ENCODE results near the gene IRS4.

The IRS4 gene

DNA sequence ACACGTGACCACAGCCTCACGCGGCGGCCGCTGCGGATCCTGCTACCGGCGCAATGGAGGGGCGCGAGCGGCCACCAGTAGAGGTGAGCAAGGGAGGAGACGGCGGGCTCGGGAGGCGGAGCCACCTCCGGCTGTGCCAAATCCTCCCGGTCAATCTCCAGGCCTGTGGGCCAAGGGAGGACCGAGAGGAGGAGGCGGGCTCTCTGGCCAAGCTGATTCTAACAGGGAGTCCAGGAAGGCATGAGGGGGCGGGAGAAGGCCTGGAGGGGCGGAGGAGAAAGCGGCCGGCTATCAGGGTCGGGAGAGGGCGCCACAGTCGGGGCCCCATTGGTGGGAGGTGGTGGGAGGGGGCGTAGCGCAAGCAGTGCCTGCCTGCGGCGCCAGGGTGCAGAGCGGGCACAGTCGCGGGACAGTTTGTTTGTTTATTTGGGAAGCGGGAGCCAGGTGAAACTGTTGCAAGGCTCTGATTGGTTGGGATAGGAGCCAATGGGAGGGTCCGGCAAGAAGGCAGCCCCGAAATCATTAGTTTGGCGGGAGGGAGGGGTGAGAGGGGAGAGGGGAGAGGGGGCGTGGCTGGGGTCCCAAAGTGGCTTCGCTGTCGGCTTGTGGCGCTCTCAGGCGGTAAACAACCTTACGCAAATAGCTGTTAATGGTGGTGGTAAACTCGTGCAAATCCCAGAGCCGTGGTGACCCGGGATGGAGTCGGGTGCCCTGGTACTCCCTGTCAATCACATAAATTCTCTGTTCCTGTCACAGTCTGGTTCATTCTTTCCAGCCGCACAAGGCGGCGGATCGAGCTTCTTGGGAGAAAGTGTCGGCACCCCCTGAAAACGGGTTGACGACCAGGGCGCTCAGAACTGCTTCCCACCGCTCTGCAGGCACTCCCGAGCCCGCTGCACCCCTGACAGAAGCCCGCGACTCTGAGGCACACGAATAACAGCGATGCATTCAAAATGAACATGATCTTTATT, at the start of gene IRS4:
TSS of gene IRS4 (minus strand) at position 55 of the 971 bp plus-strand sequence.
- peak within 1 kb of the TSS; percentile 85 for H3K4me3 ChIP-seq (ENCODE audit: low read depth, low read length)
- no peaks in the 10 kb centered on the region for H3K36me3 ChIP-seq (ENCODE audit: control insufficient read depth, insufficient read depth, low read length)
- peaks cover 48% of the 10 kb centered on the region for H3K27me3 ChIP-seq (ENCODE audit: control insufficient read depth, insufficient read depth, low read length)
- peak within 1 kb of the TSS; percentile 56 for H3K27ac ChIP-seq (ENCODE audit: low read depth, low read length)
- H3K9ac ChIP-seq (ENCODE audit: low read depth, low read length) = peak within 1 kb of the TSS; percentile 53
- H3K9me3 ChIP-seq (ENCODE audit: control insufficient read depth, insufficient read depth, low read length) = peaks cover 7% of the 10 kb centered on the region; the same call in 1 of the 2 replicates
- H3K4me1 ChIP-seq (ENCODE audit: control insufficient read depth, insufficient read depth, low read length) = peaks cover 11% of the 10 kb centered on the region

- no peak overlapping the region for H3K4me3 ChIP-seq (ENCODE audit: low read depth, low read length)
- no peaks in the 10 kb centered on the region for H3K36me3 ChIP-seq (ENCODE audit: control insufficient read depth, insufficient read depth, low read length)
- no peak overlapping the region for H3K9ac ChIP-seq (ENCODE audit: low read depth, low read length)
- no peaks in the 10 kb centered on the region for H3K9me3 ChIP-seq (ENCODE audit: control insufficient read depth, insufficient read depth, low read length)
- no peaks in the 10 kb centered on the region for H3K4me1 ChIP-seq (ENCODE audit: control insufficient read depth, insufficient read depth, low read length)
- H3K27me3 ChIP-seq (ENCODE audit: control insufficient read depth, insufficient read depth, low read length) = no peaks in the 10 kb centered on the region
- H3K27ac ChIP-seq (ENCODE audit: low read depth, low read length) = no peak overlapping the region
These were observed 36.2 kb upstream of the IRS4 start for GRCh38 chrX:108772549-108772948.

DNA sequence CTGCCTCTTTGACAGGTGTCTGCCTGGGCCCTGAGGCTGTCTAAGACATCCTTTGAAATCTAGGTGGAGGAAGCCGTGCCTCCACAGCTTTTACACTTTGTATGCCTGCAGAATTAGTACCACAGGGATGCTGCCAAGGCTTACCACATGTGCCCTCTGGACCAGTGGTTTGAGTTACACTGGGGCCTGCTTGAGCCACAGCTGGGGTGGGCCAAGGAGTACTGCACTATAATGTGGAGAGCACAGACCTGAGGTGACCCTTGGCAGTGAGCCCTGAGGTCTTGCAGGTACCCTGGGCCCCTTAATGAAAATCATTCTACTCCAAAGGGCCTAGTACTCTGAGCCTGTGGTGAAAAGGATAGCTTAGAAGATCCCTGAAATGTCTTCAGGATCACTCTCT, 27.2 kb upstream of the IRS4 start:
- Histone ChIP-seq H3K9me3 (ENCODE audit: control insufficient read depth, insufficient read depth, low read length) (no peaks in the 10 kb centered on the region), H3K27ac (ENCODE audit: low read depth, low read length) (no peak overlapping the region), H3K4me3 (ENCODE audit: low read depth, low read length) (no peak overlapping the region), H3K4me1 (ENCODE audit: control insufficient read depth, insufficient read depth, low read length) (no peaks in the 10 kb centered on the region), H3K27me3 (ENCODE audit: control insufficient read depth, insufficient read depth, low read length) (no peaks in the 10 kb centered on the region), H3K9ac (ENCODE audit: low read depth, low read length) (no peak overlapping the region), H3K36me3 (ENCODE audit: control insufficient read depth, insufficient read depth, low read length) (no peaks in the 10 kb centered on the region)

DNA sequence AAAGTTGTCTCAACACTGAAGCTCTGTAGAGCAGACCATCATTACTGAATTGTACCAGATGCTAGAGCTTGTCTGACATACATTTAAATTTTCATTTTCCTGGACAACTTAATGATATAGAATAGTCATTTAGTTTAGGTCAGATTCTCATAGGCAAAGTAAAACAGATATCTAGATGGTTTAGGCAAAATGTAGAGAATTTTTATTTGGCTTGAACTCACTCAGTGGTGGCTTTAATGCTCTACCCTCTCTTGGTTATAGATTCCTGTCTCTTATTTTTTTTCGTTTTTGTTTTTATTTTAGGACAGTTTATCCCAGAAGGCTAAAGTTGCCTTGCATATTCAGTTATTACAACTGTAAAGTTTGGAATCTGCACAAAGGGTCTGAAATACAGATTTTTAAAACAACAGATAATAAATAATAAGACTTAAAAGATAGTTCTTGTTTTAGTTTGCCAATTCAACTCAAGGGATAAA, 4.0 kb upstream of the IRS4 start:
- H3K4me1 ChIP-seq (ENCODE audit: control insufficient read depth, insufficient read depth, low read length) = no peaks in the 10 kb centered on the region; the same call in 1 of the 2 replicates
- H3K9ac ChIP-seq (ENCODE audit: low read depth, low read length) = no peak overlapping the region
- peaks cover 15% of the 10 kb centered on the region for H3K27me3 ChIP-seq (ENCODE audit: control insufficient read depth, insufficient read depth, low read length)
- no peaks in the 10 kb centered on the region for H3K9me3 ChIP-seq (ENCODE audit: control insufficient read depth, insufficient read depth, low read length)
- no peak overlapping the region for H3K27ac ChIP-seq (ENCODE audit: low read depth, low read length)
- no peak overlapping the region for H3K4me3 ChIP-seq (ENCODE audit: low read depth, low read length)
- H3K36me3 ChIP-seq (ENCODE audit: control insufficient read depth, insufficient read depth, low read length) = no peaks in the 10 kb centered on the region

- Histone ChIP-seq H3K36me3 (ENCODE audit: control insufficient read depth, insufficient read depth, low read length) (no peaks in the 10 kb centered on the region), H3K9me3 (ENCODE audit: control insufficient read depth, insufficient read depth, low read length) (peaks cover 7% of the 10 kb centered on the region; the same call in 1 of the 2 replicates), H3K27me3 (ENCODE audit: control insufficient read depth, insufficient read depth, low read length) (peaks cover 38% of the 10 kb centered on the region), H3K9ac (ENCODE audit: low read depth, low read length) (peak overlapping the region; percentile 53; the same call in 1 of the 2 replicates), H3K4me3 (ENCODE audit: low read depth, low read length) (peak overlapping the region; percentile 85), H3K27ac (ENCODE audit: low read depth, low read length) (no peak overlapping the region), H3K4me1 (ENCODE audit: control insufficient read depth, insufficient read depth, low read length) (peaks cover 6% of the 10 kb centered on the region)
These were observed 1.4 kb upstream of the IRS4 start for GRCh38 chrX:108737754-108738153.

DNA sequence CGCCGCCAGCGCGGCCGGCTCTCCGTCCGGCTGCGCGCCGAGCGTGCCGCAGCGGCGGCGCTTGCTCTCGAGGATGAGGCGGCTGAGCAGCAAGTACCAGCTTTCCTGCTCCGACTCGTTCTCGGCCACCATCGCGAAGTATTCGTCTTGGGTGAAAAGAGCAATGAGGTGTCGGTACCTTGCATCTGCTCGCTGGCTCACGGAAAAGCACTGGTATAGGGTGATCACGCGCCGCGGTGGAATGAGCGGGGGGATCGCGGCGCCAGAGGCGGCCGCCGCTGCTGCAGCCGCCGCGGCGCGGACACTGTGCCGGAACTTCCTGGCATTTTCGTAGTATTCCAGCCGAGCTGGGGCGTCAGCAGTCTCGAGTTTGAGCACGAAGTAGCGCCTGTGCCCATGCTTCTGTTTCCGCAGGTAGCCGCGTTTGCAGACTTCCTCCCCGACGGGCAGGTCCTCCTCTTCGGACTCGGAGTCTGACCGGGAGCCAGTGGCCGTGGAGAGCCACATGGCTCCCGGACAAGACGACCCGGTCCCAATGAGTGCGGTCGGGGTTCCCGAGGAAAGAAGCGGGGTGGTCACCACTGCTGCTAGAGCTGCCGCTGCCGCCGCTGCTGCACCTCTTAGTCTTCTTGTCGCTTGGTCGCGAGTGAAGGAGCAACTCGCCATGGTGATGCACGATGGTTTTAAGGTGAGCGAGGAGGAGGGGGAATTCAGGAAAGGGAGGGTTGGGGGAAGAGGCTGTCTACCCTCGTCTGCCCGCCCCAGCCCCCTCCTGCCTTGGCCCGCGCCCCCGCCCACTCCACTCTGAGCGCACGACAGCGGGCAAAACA, 469 bp downstream of the IRS4 start:
- H3K4me1 ChIP-seq (ENCODE audit: control insufficient read depth, insufficient read depth, low read length) = peaks cover 20% of the 10 kb centered on the region
- peak overlapping the region; percentile 85 for H3K4me3 ChIP-seq (ENCODE audit: low read depth, low read length)
- H3K9me3 ChIP-seq (ENCODE audit: control insufficient read depth, insufficient read depth, low read length) = peaks cover 7% of the 10 kb centered on the region; the same call in 1 of the 2 replicates
- H3K36me3 ChIP-seq (ENCODE audit: control insufficient read depth, insufficient read depth, low read length) = no peaks in the 10 kb centered on the region
- 0 out of 2 replicates have a peak overlapping the region, but pooled peaks have one; percentile 14 for H3K9ac ChIP-seq (ENCODE audit: low read depth, low read length)
- H3K27me3 ChIP-seq (ENCODE audit: control insufficient read depth, insufficient read depth, low read length) = peaks cover 53% of the 10 kb centered on the region
- H3K27ac ChIP-seq (ENCODE audit: low read depth, low read length) = peak overlapping the region; percentile 56

DNA sequence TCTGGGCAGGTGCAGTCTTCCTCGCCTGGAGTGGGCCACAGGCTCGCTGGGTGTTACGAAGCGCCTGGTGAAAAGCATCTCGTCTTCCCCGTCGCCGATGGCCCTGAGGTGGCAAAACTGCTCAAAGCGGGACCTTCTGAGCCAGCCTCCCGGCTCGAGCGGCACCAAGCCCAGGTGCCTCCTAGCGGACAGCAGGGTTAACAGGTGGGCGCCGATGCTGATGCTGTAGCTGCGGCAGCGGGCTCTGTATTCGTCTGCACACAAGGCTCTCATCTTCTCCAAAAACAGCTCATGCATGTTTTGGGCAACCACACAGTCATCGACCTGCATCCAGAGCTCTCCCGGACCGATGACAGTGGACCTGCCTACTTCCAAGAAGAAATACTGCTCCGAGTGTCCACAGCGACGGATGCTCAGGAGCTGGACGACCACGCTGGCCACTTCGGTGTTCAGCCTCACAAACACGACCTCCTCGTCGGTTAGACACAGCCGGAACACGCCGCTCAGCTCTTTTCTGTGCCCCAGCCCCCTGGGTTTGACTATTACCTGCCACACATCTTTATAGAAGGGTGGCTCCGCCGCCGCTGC, 1.2 kb downstream of the IRS4 start:
- Histone ChIP-seq H3K4me3 (ENCODE audit: low read depth, low read length) (peak overlapping the region; percentile 85), H3K27me3 (ENCODE audit: control insufficient read depth, insufficient read depth, low read length) (peaks cover 53% of the 10 kb centered on the region), H3K9ac (ENCODE audit: low read depth, low read length) (no peak overlapping the region)

DNA sequence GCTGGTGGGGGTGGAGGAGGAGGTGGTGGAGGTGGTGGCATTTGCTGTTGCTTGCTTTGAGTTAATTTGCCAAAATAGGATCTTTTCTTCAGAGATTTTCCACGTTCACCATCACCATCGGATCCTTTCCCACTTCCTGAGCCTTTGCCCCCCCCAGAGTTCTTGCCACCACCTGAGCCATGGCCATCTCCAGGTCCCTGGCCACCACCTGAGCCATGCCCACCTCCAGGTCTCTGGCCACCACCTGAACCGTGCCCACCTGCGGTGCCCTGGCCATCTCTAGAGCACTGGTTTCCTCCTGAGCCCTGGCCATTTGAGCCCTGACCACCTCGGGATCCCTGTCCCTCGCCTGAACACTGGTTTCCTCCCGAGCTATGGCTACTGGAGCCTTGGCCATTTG, 1.9 kb downstream of the IRS4 start:
- Histone ChIP-seq H3K27ac (ENCODE audit: low read depth, low read length) (no peak overlapping the region), H3K9me3 (ENCODE audit: control insufficient read depth, insufficient read depth, low read length) (peaks cover 7% of the 10 kb centered on the region; the same call in 1 of the 2 replicates), H3K4me1 (ENCODE audit: control insufficient read depth, insufficient read depth, low read length) (peaks cover 31% of the 10 kb centered on the region), H3K27me3 (ENCODE audit: control insufficient read depth, insufficient read depth, low read length) (peaks cover 53% of the 10 kb centered on the region), H3K4me3 (ENCODE audit: low read depth, low read length) (peak overlapping the region; percentile 85), H3K9ac (ENCODE audit: low read depth, low read length) (no peak overlapping the region), H3K36me3 (ENCODE audit: control insufficient read depth, insufficient read depth, low read length) (no peaks in the 10 kb centered on the region)

More for the DNA sequence above, 1.2 kb downstream of the IRS4 start:
- Histone ChIP-seq H3K36me3 (ENCODE audit: control insufficient read depth, insufficient read depth, low read length) (no peaks in the 10 kb centered on the region), H3K4me1 (ENCODE audit: control insufficient read depth, insufficient read depth, low read length) (peaks cover 25% of the 10 kb centered on the region), H3K27ac (ENCODE audit: low read depth, low read length) (no peak overlapping the region), H3K9me3 (ENCODE audit: control insufficient read depth, insufficient read depth, low read length) (peaks cover 7% of the 10 kb centered on the region; the same call in 1 of the 2 replicates)

DNA sequence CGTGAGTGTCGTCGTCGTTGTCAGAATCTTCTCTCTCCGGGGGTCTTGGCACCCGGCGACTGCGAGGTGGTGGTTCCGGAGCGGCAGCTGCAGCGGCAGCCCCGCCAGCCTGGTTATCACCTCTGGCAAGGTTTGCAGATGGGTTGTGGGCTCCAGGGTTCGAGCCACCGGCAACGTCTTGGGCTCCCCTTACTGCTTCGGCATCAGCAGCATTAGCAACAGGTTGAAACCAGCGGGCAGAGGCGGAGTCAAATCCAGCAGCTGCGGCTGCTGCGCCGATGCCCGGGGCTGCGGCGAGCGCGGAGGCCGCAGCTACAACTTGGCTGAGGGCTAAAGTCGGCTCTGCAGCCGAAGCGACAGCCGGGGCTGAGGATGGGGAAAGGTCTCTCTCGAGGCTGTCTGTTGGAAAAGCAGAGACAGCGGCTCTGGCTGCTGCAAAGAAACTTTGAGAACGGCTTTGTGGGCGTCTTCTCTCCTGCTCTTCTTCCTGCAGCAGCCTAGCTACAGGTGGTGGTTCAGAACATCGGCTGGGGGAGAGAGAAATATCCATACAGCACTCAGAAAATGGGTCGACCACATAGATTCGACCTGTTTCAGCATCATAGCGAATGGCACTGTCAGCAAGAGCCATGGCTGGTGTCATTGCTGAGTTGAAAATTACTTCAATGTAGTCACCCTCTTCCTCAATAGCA, 3.6 kb downstream of the IRS4 start:
- no peak overlapping the region for H3K27ac ChIP-seq (ENCODE audit: low read depth, low read length)
- peak overlapping the region; percentile 57 for H3K4me3 ChIP-seq (ENCODE audit: low read depth, low read length)
- peaks cover 7% of the 10 kb centered on the region; the same call in 1 of the 2 replicates for H3K9me3 ChIP-seq (ENCODE audit: control insufficient read depth, insufficient read depth, low read length)
- peaks cover 48% of the 10 kb centered on the region for H3K4me1 ChIP-seq (ENCODE audit: control insufficient read depth, insufficient read depth, low read length)
- peaks cover 51% of the 10 kb centered on the region for H3K27me3 ChIP-seq (ENCODE audit: control insufficient read depth, insufficient read depth, low read length)
- no peaks in the 10 kb centered on the region for H3K36me3 ChIP-seq (ENCODE audit: control insufficient read depth, insufficient read depth, low read length)
- no peak overlapping the region for H3K9ac ChIP-seq (ENCODE audit: low read depth, low read length)

DNA sequence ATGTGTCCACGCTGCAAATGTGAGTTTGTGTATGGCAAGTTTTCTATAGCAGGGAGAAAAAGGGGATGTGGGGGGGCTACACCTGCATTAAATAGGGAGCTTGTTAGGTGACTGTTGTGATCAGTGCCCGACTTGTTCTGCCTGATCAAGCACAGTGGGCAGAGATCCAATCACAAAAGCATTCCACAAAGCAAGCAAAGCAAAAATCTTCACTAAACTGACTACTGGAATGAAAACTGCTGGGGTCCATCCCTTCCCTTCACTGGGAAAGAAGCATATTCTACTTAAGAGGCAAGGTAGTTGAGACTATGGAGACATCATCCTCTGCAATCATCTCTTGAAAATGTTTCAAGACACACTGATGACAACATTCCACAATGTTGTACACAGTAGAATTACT, 5.2 kb downstream of the IRS4 start:
- no peak overlapping the region for H3K9ac ChIP-seq (ENCODE audit: low read depth, low read length)
- H3K27me3 ChIP-seq (ENCODE audit: control insufficient read depth, insufficient read depth, low read length) = peaks cover 49% of the 10 kb centered on the region
- peaks cover 62% of the 10 kb centered on the region for H3K4me1 ChIP-seq (ENCODE audit: control insufficient read depth, insufficient read depth, low read length)
- no peaks in the 10 kb centered on the region for H3K36me3 ChIP-seq (ENCODE audit: control insufficient read depth, insufficient read depth, low read length)
- H3K4me3 ChIP-seq (ENCODE audit: low read depth, low read length) = peak overlapping the region; percentile 57
- peaks cover 7% of the 10 kb centered on the region; the same call in 1 of the 2 replicates for H3K9me3 ChIP-seq (ENCODE audit: control insufficient read depth, insufficient read depth, low read length)
- H3K27ac ChIP-seq (ENCODE audit: low read depth, low read length) = peak overlapping the region; percentile 26
